GM21381 (cell line): ENCODE data around the gene ELAPOR1.

ENCODE experiments used
- ATAC-seq: cut with Tn5 transposase; IDR thresholded peaks from one replicate; pipeline ENCODE4 v1.9.1; 2021; ENCODE audit warnings: mild to moderate bottlenecking, moderate library complexity; ENCODE audit not compliant: unreplicated experiment

The ELAPOR1 gene

GRCh38 chr1:109094377-109094803 lies 19.5 kb upstream of the ELAPOR1 start:
- ATAC-seq = no peak

- no peak for ATAC-seq
These were observed 19.0 kb upstream of the ELAPOR1 start for GRCh38 chr1:109094871-109095270.

DNA sequence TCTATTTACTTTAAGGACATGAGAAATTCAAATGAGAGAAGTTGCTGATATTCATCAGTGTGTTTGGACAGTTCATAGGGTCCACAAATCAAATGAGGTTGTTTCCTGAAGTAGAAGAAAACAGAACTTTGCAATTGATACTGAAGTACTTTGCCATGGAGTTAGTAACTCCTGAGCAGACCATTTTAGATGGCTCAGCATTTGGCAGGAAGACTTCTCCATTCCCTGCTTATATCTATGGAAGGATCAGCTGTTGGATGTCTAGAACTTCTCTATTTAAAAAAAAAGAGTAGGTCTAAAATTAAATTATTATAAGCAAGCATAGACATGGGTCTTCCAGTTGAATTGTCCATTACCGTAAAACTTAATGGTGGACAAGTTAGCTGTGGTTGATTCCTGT lies 18.3 kb upstream of the ELAPOR1 start:
- ATAC-seq = no peak

DNA sequence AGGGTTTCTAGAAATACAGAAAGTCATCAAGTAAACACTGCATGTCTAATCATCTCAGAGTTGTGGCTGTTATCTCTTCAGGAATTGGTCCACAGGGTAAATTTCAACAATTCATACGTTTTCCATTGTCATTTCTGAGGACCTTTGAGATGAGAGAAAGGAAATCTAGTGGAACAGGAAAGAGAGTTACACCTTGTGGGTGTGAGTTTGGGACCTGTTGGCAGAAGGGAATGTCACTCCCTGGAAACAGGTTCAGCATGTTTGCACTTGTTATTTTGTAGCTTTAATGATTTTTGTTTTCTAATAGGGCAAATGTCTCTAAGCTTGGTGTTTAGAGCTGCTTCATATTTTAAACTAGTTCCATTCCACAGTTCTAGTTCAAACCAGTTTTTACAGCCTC lies 17.8 kb upstream of the ELAPOR1 start:
- no peak for ATAC-seq

GRCh38 chr1:109099938-109100773 lies 13.8 kb upstream of the ELAPOR1 start:
- ATAC-seq = peak; percentile 94

GRCh38 chr1:109104364-109105151 lies 9.4 kb upstream of the ELAPOR1 start:
- ATAC-seq = no peak

- ATAC-seq = no peak
These were observed 8.0 kb upstream of the ELAPOR1 start for GRCh38 chr1:109105881-109106280.

DNA sequence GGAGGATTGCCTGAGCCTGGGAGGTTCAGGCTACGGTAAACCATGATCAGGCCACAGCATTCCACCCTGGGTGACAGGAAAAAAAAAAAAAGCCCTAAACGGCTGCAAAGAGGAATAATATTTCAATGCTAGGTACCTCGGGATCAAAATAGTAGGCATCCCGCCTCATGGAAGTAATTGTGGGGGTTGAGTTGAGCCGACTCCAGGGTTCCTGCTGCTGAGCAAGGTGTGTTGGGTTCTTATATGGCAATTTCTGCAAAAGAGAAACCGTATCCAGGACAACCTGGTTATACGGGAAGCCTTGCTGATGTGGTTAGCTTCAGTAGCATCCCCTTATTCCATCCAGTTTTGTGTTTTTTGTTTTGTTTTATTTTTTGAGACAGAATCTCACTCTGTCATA lies 6.1 kb upstream of the ELAPOR1 start:
- no peak for ATAC-seq

DNA sequence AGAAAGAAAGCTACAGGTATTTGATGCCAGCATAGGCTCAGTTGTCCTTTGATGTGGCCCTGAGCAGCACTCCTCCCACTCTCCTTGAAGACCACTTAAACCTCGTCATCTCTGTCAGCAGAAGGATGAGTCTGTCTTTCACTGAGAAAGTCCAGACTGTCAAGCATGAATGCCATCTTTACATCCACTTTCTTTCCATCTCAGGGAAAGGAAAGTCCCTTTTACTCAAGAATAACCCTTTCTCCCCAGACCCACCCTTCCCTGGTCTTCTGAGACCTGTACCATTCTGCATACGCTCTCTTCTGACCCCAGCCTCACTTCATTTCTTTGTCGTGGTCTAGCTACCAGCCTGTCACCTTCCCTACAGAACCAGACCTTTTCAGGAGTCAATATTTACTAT lies 4.0 kb upstream of the ELAPOR1 start:
- ATAC-seq = no peak

DNA sequence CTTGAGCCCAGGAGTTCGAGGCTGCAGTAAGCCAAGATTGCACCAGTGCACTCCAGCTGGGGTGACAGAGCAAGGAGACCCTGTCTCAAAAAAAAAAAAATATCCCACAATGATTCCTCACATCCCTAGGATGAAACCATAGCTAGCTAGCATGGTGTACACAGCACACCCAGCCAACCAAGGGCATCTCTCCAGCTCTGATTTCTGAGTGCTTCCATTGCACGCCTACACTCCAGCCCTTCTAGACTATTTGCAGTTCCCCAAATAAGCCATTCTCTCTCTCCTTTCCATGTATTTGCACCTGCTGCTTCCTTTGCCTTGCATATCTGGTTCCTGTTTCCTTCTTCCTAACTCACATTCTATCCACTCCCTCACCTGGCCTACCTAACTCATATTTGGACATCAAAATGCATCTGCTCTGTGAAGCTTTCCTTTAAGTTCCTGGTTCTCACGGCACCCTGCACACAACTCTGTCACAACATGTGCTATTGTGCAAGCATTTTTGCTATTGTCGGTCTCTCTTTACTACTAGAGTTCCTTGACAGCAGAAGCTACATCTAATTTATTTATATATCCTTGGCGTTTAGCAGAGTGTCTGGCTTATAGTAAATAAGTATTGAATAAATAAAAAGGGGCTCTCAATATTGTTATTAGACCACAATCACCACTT lies 2.4 kb upstream of the ELAPOR1 start:
- no peak for ATAC-seq

- no peak for ATAC-seq
These were observed 1.8 kb upstream of the ELAPOR1 start for GRCh38 chr1:109112056-109112651.

- no peak for ATAC-seq
These were observed 1.1 kb upstream of the ELAPOR1 start for GRCh38 chr1:109112652-109113285.

GRCh38 chr1:109114342-109114674 lies 393 bp downstream of the ELAPOR1 start:
- no peak for ATAC-seq

DNA sequence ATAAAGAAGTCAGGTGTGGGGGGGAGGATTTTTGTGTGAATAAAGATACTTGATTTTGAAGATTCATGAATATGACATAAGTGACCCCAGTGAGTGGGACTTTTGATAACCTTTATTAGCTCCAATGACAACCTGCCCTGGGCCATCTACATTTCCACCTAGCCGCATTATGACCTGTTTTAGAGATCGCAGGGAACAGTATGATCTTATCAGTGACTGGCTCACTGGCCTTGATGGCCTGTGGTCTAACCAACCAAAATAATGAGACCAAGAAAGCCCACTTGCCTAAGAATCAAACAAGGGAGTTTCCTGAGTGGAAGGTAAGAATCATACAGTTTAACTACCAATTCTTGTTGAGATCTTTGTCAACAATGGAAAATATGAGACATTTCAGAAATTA lies 1.8 kb downstream of the ELAPOR1 start:
- no peak for ATAC-seq

DNA sequence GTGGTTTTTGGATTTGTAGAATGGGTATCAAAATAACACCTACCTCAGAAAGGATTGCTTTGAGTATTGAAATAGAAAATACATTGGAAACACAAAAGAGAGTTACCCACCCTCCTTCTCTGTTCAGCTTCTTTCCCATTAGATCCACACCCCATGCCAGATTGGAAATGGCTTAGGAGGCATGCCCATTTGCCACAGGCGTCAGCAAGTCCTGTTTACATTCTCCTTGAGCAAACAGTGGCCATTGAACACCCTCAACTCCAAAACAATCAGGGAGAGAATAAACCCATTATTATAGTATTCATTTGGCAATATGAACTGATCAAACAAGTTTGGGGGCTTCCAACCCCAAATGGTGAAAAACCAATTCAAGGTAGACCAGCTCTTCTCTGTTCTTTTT lies 2.4 kb downstream of the ELAPOR1 start:
- ATAC-seq = no peak

DNA sequence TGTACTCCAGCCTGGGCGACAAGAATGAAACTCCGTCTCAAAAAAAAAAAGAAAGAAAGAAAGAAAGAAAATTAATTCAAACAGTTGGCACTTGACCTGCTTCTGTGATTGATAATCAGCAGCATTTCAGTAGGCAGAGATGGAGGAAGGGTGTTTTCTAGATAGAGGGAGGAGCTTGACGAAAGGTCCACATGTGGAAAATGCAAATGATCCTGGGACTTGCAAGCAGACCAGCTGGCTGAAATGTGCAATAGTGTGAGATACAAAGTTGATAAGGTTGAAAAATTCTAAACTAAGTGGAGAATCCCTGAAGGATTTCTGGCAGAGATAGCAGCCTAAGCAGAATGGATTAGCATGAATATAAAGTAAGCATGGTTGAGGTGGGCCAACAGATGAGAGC lies 4.2 kb downstream of the ELAPOR1 start:
- ATAC-seq = no peak

DNA sequence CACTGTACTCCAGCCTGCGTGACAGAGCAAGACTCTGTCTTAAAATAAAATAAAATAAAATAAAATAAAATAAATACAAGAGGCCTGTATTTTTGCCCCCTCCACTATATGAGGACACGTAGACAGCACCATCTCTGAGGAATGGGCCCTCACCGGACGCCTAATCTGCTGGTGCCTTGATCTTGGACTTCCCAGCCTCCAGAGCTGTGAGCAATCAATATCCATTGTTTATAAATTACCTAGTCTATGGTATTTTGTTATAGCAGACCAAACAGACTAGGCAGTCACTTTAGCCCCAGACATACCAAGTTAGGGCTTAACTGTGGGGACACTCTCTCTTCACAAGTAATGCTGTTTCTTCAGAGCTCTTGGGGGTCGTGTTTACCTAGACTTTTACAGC lies 6.4 kb downstream of the ELAPOR1 start:
- no peak for ATAC-seq

- no peak for ATAC-seq
These were observed 17.1 kb downstream of the ELAPOR1 start for GRCh38 chr1:109131059-109131458.

DNA sequence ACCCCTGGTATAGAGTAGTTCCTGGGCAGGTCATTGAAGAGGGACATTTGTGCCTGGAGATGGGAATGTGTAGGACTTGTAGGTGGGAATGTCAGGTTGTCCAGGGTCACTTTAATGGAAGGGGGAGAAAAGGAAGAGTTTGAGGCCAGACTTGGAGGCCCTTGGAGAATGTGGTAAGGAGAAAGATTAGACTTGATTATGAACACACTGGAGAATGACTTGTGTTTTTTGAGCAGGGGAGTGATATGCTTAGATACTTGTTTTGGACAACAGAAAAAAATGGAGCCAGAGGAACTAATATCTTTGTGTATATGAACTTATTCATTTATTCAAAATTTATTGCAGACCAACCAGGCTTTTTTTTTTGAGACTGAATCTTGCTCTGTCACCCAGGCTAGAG lies 17.9 kb downstream of the ELAPOR1 start:
- ATAC-seq = no peak

DNA sequence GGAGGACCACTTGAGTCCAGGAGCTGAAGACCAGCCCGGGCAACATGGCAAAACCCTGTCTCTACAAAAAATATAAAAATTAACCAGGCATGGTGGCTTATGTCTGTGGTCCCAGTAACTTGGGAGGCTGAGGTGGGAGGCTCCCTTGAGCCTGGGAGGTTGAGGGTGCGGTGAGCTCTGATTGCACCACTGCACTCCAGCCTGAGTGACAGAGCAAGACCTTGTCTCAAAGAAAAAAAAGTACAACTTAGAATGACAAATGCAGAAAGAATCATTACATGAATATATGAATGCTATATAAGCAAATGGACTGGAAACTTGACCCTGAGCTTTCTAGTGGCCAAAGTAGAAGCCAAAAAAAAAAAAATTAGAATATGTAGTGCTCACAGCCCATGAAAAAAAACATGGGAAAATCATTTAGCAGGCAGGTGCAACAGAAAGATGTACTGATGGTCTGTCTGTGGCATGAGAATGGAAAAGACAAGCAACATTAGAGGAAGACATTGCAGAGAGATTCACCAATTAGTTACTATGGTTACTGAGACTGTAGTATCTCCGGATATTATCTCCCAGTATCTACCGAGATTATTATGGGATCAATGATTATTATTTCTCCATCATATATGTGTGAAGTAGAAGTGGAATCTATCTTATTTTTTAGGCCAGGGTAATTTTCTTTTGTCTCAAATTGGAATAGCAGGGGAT lies 19.2 kb downstream of the ELAPOR1 start:
- ATAC-seq = no peak
